ENCODE measurements around the gene DISP1.

Gene DISP1

DNA sequence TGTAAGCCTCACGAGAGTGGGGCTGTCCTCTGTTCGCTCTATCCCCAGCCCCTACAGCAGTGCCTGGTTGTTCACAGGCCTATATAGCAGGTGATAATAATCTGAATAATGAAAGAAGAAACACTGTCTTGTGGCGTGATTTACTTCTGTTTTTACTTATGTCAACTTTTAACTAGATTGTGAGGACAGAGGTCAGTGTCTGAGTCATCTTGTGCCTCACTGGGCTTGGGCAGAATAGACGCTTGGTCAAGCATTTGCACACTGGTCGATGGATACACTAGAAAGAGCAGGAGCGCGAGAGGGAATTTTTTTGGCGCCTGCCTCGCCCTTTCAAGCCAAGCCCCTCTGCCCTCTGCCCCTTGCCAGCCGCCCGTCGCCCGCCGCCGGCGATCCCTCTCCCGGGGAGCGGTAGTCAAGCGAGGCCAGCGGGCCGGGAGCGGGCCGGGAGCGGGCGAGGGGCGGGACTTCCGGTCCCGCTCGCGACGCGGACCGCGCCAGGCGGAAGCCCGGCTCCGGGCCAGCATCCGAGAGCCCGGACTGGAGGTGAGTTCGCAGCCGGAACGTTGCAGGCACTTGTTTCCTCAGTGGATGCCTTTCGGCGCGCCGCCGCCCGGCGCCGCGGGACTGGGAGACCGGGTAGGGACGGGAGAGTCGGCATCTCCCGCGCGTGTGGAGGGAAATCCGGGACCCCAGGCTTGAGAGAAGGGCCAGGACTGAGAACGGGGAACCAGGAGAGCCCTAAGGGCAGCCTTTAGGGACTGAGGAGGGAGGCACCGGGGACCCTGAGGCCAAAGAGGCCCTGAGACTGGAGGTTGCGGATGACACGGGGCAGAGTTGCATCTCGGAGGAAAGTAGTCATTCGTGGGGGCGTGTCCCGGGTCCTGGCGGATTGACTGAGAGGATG, at the start of gene DISP1 (continued):
- peak; percentile 72 for TF ChIP-seq ZNF2 (tag by site-specific recombination; IDR thresholded peaks at IDR 0.05)
- TF ChIP-seq ZBTB20 (tag by site-specific recombination; IDR thresholded peaks at IDR 0.05) = peak; percentile 84
- TF ChIP-seq ZNF514 (tag by site-specific recombination; IDR thresholded peaks at IDR 0.05) = no peak
- TF ChIP-seq, protein P1, sequence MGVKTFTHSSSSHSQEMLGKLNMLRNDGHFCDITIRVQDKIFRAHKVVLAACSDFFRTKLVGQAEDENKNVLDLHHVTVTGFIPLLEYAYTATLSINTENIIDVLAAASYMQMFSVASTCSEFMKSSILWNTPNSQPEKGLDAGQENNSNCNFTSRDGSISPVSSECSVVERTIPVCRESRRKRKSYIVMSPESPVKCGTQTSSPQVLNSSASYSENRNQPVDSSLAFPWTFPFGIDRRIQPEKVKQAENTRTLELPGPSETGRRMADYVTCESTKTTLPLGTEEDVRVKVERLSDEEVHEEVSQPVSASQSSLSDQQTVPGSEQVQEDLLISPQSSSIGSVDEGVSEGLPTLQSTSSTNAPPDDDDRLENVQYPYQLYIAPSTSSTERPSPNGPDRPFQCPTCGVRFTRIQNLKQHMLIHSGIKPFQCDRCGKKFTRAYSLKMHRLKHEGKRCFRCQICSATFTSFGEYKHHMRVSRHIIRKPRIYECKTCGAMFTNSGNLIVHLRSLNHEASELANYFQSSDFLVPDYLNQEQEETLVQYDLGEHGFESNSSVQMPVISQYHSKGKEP (tag by site-specific recombination; IDR thresholded peaks at IDR 0.05) = no peak
- TF ChIP-seq, protein P2, sequence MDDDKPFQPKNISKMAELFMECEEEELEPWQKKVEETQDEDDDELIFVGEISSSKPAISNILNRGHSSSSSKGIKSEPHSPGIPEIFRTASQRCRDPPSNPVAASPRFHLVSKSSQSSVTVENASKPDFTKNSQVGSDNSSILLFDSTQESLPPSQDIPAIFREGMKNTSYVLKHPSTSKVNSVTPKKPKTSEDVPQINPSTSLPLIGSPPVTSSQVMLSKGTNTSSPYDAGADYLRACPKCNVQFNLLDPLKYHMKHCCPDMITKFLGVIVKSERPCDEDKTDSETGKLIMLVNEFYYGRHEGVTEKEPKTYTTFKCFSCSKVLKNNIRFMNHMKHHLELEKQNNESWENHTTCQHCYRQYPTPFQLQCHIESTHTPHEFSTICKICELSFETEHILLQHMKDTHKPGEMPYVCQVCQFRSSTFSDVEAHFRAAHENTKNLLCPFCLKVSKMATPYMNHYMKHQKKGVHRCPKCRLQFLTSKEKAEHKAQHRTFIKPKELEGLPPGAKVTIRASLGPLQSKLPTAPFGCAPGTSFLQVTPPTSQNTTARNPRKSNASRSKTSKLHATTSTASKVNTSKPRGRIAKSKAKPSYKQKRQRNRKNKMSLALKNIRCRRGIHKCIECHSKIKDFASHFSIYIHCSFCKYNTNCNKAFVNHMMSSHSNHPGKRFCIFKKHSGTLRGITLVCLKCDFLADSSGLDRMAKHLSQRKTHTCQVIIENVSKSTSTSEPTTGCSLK (tag by site-specific recombination; IDR thresholded peaks at IDR 0.05) = no peak
- no peak for TF ChIP-seq ZNF404 (tag by site-specific recombination; IDR thresholded peaks at IDR 0.05)
- TF ChIP-seq ZSCAN23 (tag by site-specific recombination; IDR thresholded peaks at IDR 0.05) = no peak
- TF ChIP-seq ZNF510 (tag by site-specific recombination; IDR thresholded peaks at IDR 0.05; ENCODE audit: insufficient replicate concordance) = no peak
- TF ChIP-seq ZNF624 (tag by site-specific recombination; IDR thresholded peaks at IDR 0.05) = no peak
- TF ChIP-seq ZNF791 (tag by site-specific recombination; IDR thresholded peaks at IDR 0.05) = no peak
- TF ChIP-seq ZNF76 (tag by site-specific recombination; IDR thresholded peaks at IDR 0.05; ENCODE audit: borderline replicate concordance, low read depth) = peak; percentile 65; the same call in 1 of the 2 replicates
- TF ChIP-seq, protein P3, sequence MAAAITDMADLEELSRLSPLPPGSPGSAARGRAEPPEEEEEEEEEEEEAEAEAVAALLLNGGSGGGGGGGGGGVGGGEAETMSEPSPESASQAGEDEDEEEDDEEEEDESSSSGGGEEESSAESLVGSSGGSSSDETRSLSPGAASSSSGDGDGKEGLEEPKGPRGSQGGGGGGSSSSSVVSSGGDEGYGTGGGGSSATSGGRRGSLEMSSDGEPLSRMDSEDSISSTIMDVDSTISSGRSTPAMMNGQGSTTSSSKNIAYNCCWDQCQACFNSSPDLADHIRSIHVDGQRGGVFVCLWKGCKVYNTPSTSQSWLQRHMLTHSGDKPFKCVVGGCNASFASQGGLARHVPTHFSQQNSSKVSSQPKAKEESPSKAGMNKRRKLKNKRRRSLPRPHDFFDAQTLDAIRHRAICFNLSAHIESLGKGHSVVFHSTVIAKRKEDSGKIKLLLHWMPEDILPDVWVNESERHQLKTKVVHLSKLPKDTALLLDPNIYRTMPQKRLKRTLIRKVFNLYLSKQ (tag by site-specific recombination; IDR thresholded peaks at IDR 0.05; ENCODE audit: borderline replicate concordance) = no peak
- TF ChIP-seq SP2 (tag by site-specific recombination; IDR thresholded peaks at IDR 0.05) = peak; percentile 52
- peak; percentile 94 for TF ChIP-seq ZNF501 (tag by site-specific recombination; IDR thresholded peaks at IDR 0.05)
- TF ChIP-seq, protein P4, sequence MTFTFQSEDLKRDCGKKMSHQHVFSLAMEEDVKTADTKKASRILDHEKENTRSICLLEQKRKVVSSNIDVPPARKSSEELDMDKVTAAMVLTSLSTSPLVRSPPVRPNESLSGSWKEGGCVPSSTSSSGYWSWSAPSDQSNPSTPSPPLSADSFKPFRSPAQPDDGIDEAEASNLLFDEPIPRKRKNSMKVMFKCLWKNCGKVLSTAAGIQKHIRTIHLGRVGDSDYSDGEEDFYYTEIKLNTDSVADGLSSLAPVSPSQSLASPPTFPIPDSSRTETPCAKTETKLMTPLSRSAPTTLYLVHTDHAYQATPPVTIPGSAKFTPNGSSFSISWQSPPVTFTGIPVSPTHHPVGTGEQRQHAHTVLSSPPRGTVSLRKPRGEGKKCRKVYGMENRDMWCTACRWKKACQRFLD (tag by site-specific recombination; IDR thresholded peaks at IDR 0.05) = no peak
- peak; percentile 86 for TF ChIP-seq ZBTB17 (tag by site-specific recombination; IDR thresholded peaks at IDR 0.05)
- TF ChIP-seq SP3 (tag by site-specific recombination; IDR thresholded peaks at IDR 0.05) = 0 out of 2 replicates have a peak, but pooled peaks have one; percentile 54
- TF ChIP-seq ZNF324 (tag by site-specific recombination; IDR thresholded peaks at IDR 0.05) = peak; percentile 54; the same call in 1 of the 2 replicates
- TF ChIP-seq, protein P5, sequence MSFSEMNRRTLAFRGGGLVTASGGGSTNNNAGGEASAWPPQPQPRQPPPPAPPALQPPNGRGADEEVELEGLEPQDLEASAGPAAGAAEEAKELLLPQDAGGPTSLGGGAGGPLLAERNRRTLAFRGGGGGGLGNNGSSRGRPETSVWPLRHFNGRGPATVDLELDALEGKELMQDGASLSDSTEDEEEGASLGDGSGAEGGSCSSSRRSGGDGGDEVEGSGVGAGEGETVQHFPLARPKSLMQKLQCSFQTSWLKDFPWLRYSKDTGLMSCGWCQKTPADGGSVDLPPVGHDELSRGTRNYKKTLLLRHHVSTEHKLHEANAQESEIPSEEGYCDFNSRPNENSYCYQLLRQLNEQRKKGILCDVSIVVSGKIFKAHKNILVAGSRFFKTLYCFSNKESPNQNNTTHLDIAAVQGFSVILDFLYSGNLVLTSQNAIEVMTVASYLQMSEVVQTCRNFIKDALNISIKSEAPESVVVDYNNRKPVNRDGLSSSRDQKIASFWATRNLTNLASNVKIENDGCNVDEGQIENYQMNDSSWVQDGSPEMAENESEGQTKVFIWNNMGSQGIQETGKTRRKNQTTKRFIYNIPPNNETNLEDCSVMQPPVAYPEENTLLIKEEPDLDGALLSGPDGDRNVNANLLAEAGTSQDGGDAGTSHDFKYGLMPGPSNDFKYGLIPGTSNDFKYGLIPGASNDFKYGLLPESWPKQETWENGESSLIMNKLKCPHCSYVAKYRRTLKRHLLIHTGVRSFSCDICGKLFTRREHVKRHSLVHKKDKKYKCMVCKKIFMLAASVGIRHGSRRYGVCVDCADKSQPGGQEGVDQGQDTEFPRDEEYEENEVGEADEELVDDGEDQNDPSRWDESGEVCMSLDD (tag by site-specific recombination; IDR thresholded peaks at IDR 0.05) = 0 out of 2 replicates have a peak, but pooled peaks have one; percentile 18
- TF ChIP-seq ZNF221 (tag by site-specific recombination; IDR thresholded peaks at IDR 0.05; ENCODE audit: borderline replicate concordance) = no peak
- TF ChIP-seq SCRT1 (tag by site-specific recombination; IDR thresholded peaks at IDR 0.05; ENCODE audit: borderline replicate concordance) = peak; percentile 36; the same call in 1 of the 2 replicates
- TF ChIP-seq ZBTB48 (tag by site-specific recombination; IDR thresholded peaks at IDR 0.05) = peak; percentile 99
- no peak for TF ChIP-seq ZNF777 (tag by site-specific recombination; IDR thresholded peaks at IDR 0.05; ENCODE audit: borderline replicate concordance)
- TF ChIP-seq ZNF138 (tag by site-specific recombination; IDR thresholded peaks at IDR 0.05; ENCODE audit: borderline replicate concordance) = no peak
- no peak for TF ChIP-seq ZNF473 (tag by site-specific recombination; IDR thresholded peaks at IDR 0.05)
- TF ChIP-seq ZNF785 (tag by site-specific recombination; IDR thresholded peaks at IDR 0.05) = no peak

All from HEK293 (cell line).